IPS-15b (cell line): ENCODE results near the gene PPM1E.

Experiments used
- H3K27me3 ChIP-seq: one replicate; pipeline ENCODE4 v1.6.1; 2013; ENCODE audit warnings: low read length; ENCODE audit not compliant: control insufficient read depth, insufficient read depth
- H3K36me3 ChIP-seq: one replicate; pipeline ENCODE4 v1.6.1; 2013; ENCODE audit warnings: low read length; ENCODE audit not compliant: control insufficient read depth, insufficient read depth
- H3K4me1 ChIP-seq: one replicate; pipeline ENCODE4 v1.6.1; 2013; ENCODE audit warnings: mild to moderate bottlenecking, low read length; ENCODE audit not compliant: control insufficient read depth, insufficient read depth
- H3K4me3 ChIP-seq: one replicate; pipeline ENCODE4 v1.5.1; 2013; ENCODE audit warnings: low read depth, low read length
- H3K9ac ChIP-seq: one replicate; pipeline ENCODE4 v1.6.1; 2013; ENCODE audit warnings: low read depth, mild to moderate bottlenecking, low read length
- H3K9me3 ChIP-seq: one replicate; pipeline ENCODE4 v1.6.1; 2013; ENCODE audit warnings: mild to moderate bottlenecking, low read length; ENCODE audit not compliant: control insufficient read depth, insufficient read depth

Gene PPM1E

DNA sequence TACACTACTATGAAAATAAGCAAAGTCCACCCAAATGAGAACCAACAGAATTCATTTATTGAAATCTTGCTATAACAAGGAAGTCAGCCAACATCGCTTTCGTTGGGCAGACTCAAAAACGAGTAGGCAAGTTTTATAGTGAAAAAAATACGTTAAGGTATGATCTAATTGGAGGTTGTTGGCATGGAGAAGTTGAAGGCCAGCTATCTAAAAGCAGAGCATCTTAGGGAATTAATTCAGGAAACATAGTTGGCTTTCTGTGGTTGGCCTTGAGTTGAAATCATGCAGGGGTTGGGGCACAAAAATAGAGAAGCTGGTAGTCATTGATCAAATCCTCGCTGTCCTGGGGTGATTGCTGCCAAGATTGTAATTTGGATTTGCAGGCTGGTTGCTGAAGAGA, 118.3 kb downstream of the PPM1E start:
- Histone ChIP-seq H3K27me3 (no peaks in the 10 kb centered on the region), H3K4me1 (no peaks in the 10 kb centered on the region), H3K9ac (no peak overlapping the region), H3K9me3 (no peaks in the 10 kb centered on the region), H3K4me3 (no peak overlapping the region), H3K36me3 (no peaks in the 10 kb centered on the region)

DNA sequence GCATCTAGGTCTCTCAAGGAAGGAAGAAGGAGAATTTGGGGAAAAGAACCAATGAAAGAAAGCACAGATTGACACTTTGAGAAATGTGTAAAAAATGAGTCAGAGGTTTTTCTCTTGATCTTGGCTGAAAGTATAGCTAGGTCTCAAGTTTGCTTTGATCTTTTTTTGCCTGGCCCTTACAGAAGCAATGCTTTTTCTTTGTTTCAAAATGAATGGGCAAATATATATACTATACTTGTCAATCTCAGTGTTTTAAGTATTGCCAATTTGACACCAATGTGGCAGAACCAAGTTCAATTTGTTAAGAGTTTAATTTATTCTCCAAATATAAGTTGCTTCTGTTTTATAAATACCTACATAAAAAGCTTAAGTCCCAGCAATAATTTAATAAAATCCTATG, 119.6 kb downstream of the PPM1E start:
- H3K4me1 ChIP-seq, result no peaks in the 10 kb centered on the region
- no peaks in the 10 kb centered on the region for H3K36me3 ChIP-seq
- H3K9me3 ChIP-seq, result no peaks in the 10 kb centered on the region
- H3K4me3 ChIP-seq, result no peak overlapping the region
- no peaks in the 10 kb centered on the region for H3K27me3 ChIP-seq
- H3K9ac ChIP-seq, result no peak overlapping the region

DNA sequence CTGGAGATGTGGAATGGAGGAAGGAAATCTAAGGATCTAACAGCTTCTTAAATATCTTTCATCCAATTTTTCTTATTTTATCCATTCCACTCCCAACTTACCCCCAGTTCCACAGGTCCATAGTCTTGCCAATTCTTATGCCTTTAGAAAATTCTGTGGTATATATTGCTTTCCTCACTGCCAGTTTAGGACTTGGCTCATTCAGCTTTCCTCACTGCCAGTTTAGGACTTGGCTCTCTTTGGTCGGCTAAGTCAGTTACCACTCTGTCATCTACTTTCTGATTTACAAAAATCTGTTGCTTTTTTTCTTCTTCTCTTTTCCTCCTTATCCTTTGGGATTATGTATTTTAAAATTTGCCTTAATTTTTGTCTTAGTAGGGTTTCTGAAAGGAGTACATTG, 128.5 kb downstream of the PPM1E start:
- no peaks in the 10 kb centered on the region for H3K9me3 ChIP-seq
- H3K4me1 ChIP-seq, result no peaks in the 10 kb centered on the region
- H3K27me3 ChIP-seq, result no peaks in the 10 kb centered on the region
- H3K4me3 ChIP-seq, result no peak overlapping the region
- no peaks in the 10 kb centered on the region for H3K36me3 ChIP-seq
- H3K9ac ChIP-seq, result no peak overlapping the region

DNA sequence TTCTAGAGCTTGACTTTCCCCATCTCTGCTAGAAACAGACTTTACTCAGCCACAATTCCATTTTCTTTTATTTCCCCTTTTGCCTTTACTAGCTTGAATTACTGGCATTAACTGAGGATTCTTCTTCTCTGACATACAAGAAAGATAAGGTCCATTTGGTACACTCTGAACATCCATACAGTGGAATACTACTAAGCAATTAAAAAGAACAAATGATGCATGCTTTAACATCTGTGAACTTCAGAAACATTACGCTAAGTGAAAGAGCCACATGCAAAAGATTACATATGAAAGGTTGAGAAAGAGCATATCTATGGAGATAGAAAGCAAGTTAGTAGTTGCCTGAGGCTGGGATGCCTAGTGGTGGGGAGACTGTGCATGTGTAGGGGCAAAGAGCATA, 130.9 kb downstream of the PPM1E start:
- Histone ChIP-seq H3K4me1 (no peaks in the 10 kb centered on the region), H3K36me3 (no peaks in the 10 kb centered on the region), H3K4me3 (no peak overlapping the region), H3K9ac (no peak overlapping the region), H3K9me3 (no peaks in the 10 kb centered on the region), H3K27me3 (no peaks in the 10 kb centered on the region)

DNA sequence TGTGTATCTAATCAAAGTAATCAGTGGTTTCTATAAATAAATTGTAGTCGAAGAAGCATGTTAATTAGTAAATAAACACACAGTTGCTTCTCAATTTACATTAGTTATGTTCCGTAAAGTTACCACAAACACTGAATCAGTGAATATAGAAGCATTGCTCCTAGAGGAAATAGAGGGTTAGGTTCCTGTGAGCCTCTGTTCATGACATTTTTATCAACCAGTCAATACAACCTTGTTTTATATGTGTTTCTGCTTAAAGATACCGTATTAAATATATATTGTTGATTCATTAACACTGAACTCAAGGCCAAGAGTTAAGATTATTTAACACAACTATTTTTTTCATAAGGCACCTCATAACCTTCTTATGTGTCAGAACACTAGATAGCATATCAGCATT, 134.3 kb downstream of the PPM1E start:
- Histone ChIP-seq H3K9ac (no peak overlapping the region), H3K4me1 (no peaks in the 10 kb centered on the region), H3K4me3 (no peak overlapping the region), H3K9me3 (no peaks in the 10 kb centered on the region), H3K36me3 (no peaks in the 10 kb centered on the region), H3K27me3 (no peaks in the 10 kb centered on the region)

DNA sequence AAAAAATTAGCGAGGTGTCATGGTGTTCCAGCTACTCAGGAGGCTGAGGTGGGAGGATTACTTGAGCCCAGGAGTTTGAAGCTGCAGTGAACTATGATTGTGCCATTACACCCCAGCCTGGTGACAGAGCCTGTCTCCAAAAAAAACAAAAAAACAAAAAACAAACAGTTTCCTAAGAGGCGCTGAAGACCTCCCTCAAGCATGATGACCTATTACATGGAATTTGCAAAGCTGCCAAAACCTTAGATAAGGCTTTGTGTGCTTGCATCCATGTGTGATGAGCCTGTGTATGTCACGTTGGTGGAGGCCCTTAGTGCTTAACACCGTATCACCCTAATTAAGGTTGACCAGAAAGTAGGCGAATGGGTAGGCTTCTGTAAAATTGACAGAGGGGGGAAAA, 143.5 kb downstream of the PPM1E start:
- Histone ChIP-seq H3K9me3 (peaks cover 3% of the 10 kb centered on the region), H3K36me3 (no peaks in the 10 kb centered on the region), H3K27me3 (no peaks in the 10 kb centered on the region), H3K9ac (no peak overlapping the region), H3K4me1 (no peaks in the 10 kb centered on the region), H3K4me3 (no peak overlapping the region)

DNA sequence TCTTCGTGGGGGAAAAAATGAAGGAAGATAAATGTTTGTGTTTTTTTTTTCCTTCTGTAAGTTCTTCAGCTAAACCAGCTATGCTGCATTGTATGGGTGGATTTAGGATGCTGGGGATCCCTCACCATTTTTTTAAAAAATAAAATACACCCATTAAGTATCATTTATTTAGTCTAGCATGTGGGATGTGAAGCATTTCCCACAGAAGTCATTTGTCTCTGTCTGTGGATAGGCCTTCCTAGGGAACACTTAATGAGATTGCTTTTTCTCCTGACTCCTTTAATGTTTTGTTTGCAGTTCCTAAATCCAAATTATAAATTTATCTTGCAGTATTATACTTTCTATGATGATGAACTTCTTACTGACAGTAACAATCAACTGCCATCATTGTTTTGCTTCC, 146.7 kb downstream of the PPM1E start:
- Histone ChIP-seq H3K36me3 (no peaks in the 10 kb centered on the region), H3K4me3 (no peak overlapping the region), H3K9ac (no peak overlapping the region), H3K9me3 (no peaks in the 10 kb centered on the region), H3K4me1 (no peaks in the 10 kb centered on the region), H3K27me3 (no peaks in the 10 kb centered on the region)

DNA sequence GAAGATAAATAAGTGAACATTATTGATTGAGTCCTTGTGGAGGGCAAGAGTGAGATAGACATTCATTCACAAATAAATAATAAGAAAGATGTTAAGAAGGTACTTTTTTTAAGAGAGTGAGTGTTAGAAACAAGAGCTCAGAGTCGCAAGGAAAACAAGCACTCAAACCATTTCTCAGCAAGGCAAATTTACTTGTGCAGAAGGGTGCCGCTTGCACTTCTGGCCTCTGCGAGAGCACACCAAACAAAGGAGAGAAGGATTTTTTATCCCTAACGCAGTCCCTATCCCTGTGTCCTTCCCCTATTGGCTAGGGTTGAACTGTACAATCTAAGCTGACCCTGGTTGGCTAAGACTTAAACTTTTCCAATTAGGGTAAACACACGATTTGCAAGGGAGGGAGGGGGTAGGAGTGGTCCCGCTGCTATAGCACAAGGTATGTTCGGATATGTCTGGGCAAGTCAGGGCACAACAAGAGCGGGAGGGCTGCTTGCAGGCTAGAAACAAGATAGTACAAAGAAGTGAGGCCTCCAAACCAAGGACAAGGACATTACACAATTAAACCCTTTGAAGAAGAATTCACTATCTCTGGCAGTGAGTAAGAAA, 156.2 kb downstream of the PPM1E start:
- Histone ChIP-seq H3K36me3 (no peaks in the 10 kb centered on the region), H3K4me1 (no peaks in the 10 kb centered on the region), H3K9me3 (peaks cover 27% of the 10 kb centered on the region), H3K4me3 (no peak overlapping the region), H3K9ac (no peak overlapping the region), H3K27me3 (no peaks in the 10 kb centered on the region)

DNA sequence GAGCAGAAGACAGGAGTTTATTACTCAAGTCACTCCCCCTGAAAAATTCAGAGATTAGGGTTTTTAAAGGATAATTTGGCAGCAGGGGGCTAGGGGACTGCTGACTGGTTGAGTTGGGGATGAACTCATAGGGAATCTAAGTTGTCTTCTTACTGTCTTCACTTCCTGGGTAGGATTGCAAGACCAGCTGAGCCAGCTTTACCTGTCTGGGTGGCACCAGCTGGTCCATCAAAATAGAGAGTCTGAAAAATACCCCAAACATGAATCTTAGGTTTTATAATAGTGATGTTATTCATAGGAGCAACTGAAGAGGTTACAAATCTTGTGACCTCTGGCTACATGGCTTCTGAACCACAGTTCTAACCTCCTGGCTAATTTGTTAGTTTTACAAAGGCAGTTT, 157.9 kb downstream of the PPM1E start:
- Histone ChIP-seq H3K4me3 (no peak overlapping the region), H3K9me3 (peaks cover 27% of the 10 kb centered on the region), H3K9ac (no peak overlapping the region), H3K27me3 (no peaks in the 10 kb centered on the region), H3K4me1 (peaks cover 7% of the 10 kb centered on the region), H3K36me3 (no peaks in the 10 kb centered on the region)

DNA sequence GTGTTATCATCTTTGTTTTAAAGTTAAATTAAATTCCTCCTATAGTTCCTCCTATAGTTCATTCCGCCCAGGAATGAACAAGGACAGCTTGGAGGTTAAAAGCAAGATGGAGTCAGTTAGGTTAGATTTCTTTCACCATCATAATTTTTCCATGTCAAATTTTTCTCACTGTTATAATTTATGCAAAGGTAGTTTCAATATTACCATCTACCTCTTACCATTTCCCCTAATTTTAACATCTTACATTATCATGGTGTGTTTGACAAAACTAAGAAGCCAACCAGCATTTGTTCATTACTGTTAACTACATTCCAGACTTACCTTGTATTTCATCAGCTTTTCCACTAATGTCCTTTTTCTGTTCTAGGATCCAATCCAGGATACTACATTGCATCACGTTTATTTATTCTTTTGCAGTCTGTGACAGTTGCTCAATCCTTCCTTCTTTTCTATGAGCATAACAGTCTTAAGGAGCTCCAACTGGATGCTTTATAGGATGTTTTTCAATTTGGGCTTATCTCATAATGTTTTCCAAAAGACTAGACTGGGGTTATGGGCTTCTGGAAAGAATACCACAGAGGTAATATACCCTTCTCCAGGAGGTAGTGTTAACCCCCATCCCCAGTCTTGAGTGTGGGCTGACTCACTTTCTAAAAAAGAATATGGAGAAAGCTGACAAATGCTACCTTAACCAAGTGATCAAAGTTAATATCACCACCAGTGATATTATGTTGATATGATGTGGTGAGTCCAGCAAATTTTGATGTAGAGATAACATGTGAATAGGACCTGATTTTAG, 158.5 kb downstream of the PPM1E start:
- Histone ChIP-seq H3K36me3 (no peaks in the 10 kb centered on the region), H3K9me3 (peaks cover 26% of the 10 kb centered on the region), H3K4me3 (no peak overlapping the region), H3K4me1 (peaks cover 9% of the 10 kb centered on the region), H3K27me3 (no peaks in the 10 kb centered on the region), H3K9ac (no peak overlapping the region)

DNA sequence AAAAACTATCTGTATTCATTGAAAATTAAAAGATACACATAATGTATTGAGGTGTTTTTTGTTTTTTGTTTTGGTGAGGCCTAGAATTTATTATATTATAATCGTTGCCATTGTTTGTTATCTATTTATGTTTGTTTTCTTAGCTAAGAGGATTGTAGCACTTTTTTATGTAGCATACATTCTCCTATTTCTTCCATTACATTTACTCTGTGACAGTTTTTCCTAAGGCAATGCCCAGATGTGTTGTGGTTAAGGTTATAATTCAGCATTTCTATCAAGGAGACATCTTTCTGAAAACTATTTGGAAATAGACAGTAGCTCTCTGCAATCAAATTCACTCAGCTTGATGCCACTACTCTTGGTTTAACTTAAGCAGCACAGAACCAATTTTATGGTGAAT, 161.6 kb downstream of the PPM1E start:
- H3K9ac ChIP-seq, result no peak overlapping the region
- no peaks in the 10 kb centered on the region for H3K27me3 ChIP-seq
- H3K36me3 ChIP-seq, result no peaks in the 10 kb centered on the region
- H3K4me3 ChIP-seq, result no peak overlapping the region
- peaks cover 9% of the 10 kb centered on the region for H3K4me1 ChIP-seq
- H3K9me3 ChIP-seq, result peaks cover 4% of the 10 kb centered on the region

DNA sequence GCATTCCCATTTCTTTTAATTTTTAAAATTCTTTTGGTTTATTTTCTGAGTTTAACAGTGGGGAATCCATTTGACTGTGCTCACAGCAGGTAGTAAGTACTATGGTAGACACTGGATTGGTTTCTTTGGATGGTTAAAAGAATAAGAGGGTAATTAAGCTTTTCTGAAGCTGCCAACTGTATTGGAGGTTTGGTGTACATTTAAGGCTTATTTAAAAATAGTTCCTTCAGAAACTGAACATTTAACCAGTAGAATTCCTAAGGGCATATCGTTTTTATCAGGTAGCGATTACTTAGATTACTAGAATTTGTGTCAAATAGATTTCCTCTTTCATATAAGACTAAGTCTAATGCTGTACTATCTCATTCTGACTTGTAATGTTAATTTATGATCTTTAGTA, 162.4 kb downstream of the PPM1E start:
- peaks cover 9% of the 10 kb centered on the region for H3K4me1 ChIP-seq
- no peak overlapping the region for H3K4me3 ChIP-seq
- no peaks in the 10 kb centered on the region for H3K36me3 ChIP-seq

More for the DNA sequence above, 162.4 kb downstream of the PPM1E start:
- Histone ChIP-seq H3K9me3 (no peaks in the 10 kb centered on the region), H3K27me3 (no peaks in the 10 kb centered on the region), H3K9ac (no peak overlapping the region)
